GM23338 (cell line): ENCODE results near the gene CERK. TPM values are rescaled to one million over a fixed set of nuclear protein-coding genes. Genes with fewer than 3 reads are reported as not detected.

Source experiments
- ATAC-seq: fragments of 200-7000 bp; cut with Tn5 transposase; 3 replicates; pipeline ENCODE4 v1.9.1; 2020
- DNase-seq: peaks from one replicate; pipeline ENCODE4 v3.0.0-alpha.2; 2015; ENCODE audit warnings: low spot score
- H2AFZ ChIP-seq: fragments of 200-600 bp; sonication (generic); 2 replicates; pipeline ENCODE4 v1.8.0; 2016; ENCODE audit warnings: antibody characterized with exemption, mild to moderate bottlenecking, moderate library complexity
- H3F3A ChIP-seq: fragments of 200-600 bp; sonication (generic); replicated peaks from 2 replicates; pipeline ENCODE4 v1.8.0; 2017; ENCODE audit warnings: antibody characterized with exemption, mixed run types, low read depth
- H3K27ac ChIP-seq: fragments of 200-600 bp; sonication (generic); 2 replicates; pipeline ENCODE4 v1.6.1; 2016; ENCODE audit warnings: low read depth
- H3K27me3 ChIP-seq: fragments of 200-600 bp; sonication (generic); 2 replicates; pipeline ENCODE4 v1.8.0; 2016; ENCODE audit warnings: mild to moderate bottlenecking, mixed run types, moderate library complexity; ENCODE audit not compliant: insufficient read depth
- H3K36me3 ChIP-seq: fragments of 200-600 bp; sonication (generic); 2 replicates; pipeline ENCODE4 v1.8.0; 2016; ENCODE audit warnings: mild to moderate bottlenecking; ENCODE audit not compliant: insufficient read depth
- H3K4me1 ChIP-seq: fragments of 200-600 bp; sonication (generic); 2 replicates; pipeline ENCODE4 v1.8.0; 2016; ENCODE audit warnings: mild to moderate bottlenecking, moderate library complexity; ENCODE audit not compliant: insufficient read depth
- H3K4me2 ChIP-seq: fragments of 200-600 bp; sonication (generic); 2 replicates; pipeline ENCODE4 v1.7.1; 2017; ENCODE audit warnings: mixed run types
- H3K4me3 ChIP-seq: fragments of 200-600 bp; sonication (generic); 2 replicates; pipeline ENCODE4 v1.6.1; 2016; ENCODE audit warnings: mixed run types
- H3K79me2 ChIP-seq: fragments of 200-600 bp; sonication (generic); replicated peaks from 2 replicates; pipeline ENCODE4 v1.8.0; 2017; ENCODE audit warnings: mild to moderate bottlenecking; ENCODE audit not compliant: insufficient read depth
- H3K9me2 ChIP-seq: fragments of 200-600 bp; sonication (generic); 2 replicates; pipeline ENCODE4 v1.8.0; 2017; ENCODE audit not compliant: insufficient read depth
- H4K20me1 ChIP-seq: fragments of 200-600 bp; sonication (generic); replicated peaks from 2 replicates; pipeline ENCODE4 v1.8.0; 2017; ENCODE audit warnings: mild to moderate bottlenecking; ENCODE audit not compliant: insufficient read depth
- H3K27ac Mint-ChIP-seq: 2 replicates; pipeline ENCODE4 v1.8.0; 2020; ENCODE audit warnings: inconsistent platforms, mild to moderate bottlenecking, moderate library complexity, mixed read lengths
- H3K27me3 Mint-ChIP-seq: 3 replicates; pipeline ENCODE4 v1.8.0; 2022; ENCODE audit warnings: low read depth, mild to moderate bottlenecking, moderate library complexity, mixed read lengths, inconsistent platforms; ENCODE audit not compliant: insufficient read depth, poor library complexity
- H3K36me3 Mint-ChIP-seq: 3 replicates; pipeline ENCODE4 v1.8.0; 2021; ENCODE audit warnings: low read depth, mild to moderate bottlenecking, inconsistent platforms, moderate library complexity, mixed read lengths
- H3K4me1 Mint-ChIP-seq: 3 replicates; pipeline ENCODE4 v1.8.0; 2020; ENCODE audit warnings: mild to moderate bottlenecking, inconsistent platforms, mixed read lengths
- H3K4me3 Mint-ChIP-seq: 3 replicates; pipeline ENCODE4 v1.8.0; 2021; ENCODE audit warnings: moderate library complexity, mild to moderate bottlenecking, inconsistent platforms, mixed read lengths
- H3K9me3 Mint-ChIP-seq: 3 replicates; pipeline ENCODE4 v1.8.0; 2020; ENCODE audit warnings: moderate library complexity, mild to moderate bottlenecking, inconsistent platforms, mixed read lengths
- EZH2phosphoT487 ChIP-seq: fragments of 200-600 bp; sonication (generic); IDR thresholded peaks from one replicate; pipeline ENCODE4 v1.8.1; 2018; ENCODE audit warnings: antibody characterized with exemption; ENCODE audit not compliant: unreplicated experiment
- JUNB ChIP-seq: IDR thresholded peaks from one replicate; pipeline ENCODE4 v1.6.1; 2016; ENCODE audit warnings: antibody characterized with exemption; ENCODE audit not compliant: unreplicated experiment
- NANOG ChIP-seq: IDR thresholded peaks from 2 replicates; pipeline ENCODE4 v1.6.1; 2016; ENCODE audit warnings: antibody characterized with exemption, borderline replicate concordance
- POLR2AphosphoS5 ChIP-seq: IDR thresholded peaks from 2 replicates; pipeline ENCODE4 v1.6.1; 2016; ENCODE audit warnings: antibody characterized with exemption, low read depth
- ZNF114 ChIP-seq: fragments of 250-450 bp; sonication (Bioruptor Pico); IDR thresholded peaks from 2 replicates; pipeline ENCODE4 v1.5.0; 2020; ENCODE audit warnings: mild to moderate bottlenecking, moderate library complexity
- polyA plus RNA-seq: library from polyadenylated mRNA; unstranded; fragments of >200 nt; fragmentation: Nextera tagmentation; extraction: Ambion mirVana; gene quantifications from 2 replicates; pipeline ENCODE4 v1.2.1, GENCODE V29; 2016
- total RNA-seq: library from RNA; depleted of rRNA; stranded (reverse); fragments of >200 nt; shearing (Covaris generic); gene quantifications from 2 replicates; pipeline ENCODE4 v1.2.3, GENCODE V29; 2014
- TF ChIP-seq, protein P1 (sequence below): fragments of 250-450 bp; sonication (Bioruptor Pico); IDR thresholded peaks from 2 replicates; pipeline ENCODE4 v1.5.0; 2020; ENCODE audit warnings: mild to moderate bottlenecking, moderate library complexity

The CERK gene
- total and polyA plus RNA-seq, 2 experiments from 2014 or later = 12.7 to 62.9 TPM

DNA sequence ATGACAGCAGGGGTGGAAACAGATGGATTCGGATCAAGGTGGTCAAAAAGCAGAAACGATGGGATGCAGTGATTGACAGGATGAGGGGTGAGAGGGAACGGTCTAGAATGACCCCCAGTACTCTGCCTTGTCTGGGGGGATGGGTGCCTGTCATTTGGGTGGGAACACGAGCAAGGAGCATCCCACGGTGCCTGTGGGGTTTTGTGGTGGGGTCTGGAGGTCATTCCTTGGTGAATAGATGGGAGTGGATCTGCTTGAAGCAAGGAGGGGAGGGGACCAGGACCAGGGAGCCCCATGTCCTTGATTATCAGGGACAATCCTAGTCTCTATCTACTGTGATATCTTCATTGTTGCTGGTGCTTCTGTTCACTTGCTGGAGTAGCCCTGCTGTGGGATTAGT is 8.1 kb upstream of the CERK start:
- Histone ChIP-seq H3F3A (no peaks in the 10 kb centered on the region), H3K27ac (no peak overlapping the region), H3K27me3 (no peaks in the 10 kb centered on the region), H3K79me2 (no peaks in the 10 kb centered on the region), H4K20me1 (no peaks in the 10 kb centered on the region), H2AFZ (no peak overlapping the region), H3K36me3 (no peaks in the 10 kb centered on the region), H3K4me3 (no peak overlapping the region), H3K4me1 (no peaks in the 10 kb centered on the region), H3K4me2 (no peak overlapping the region), H3K9me2 (no peaks in the 10 kb centered on the region)
- ATAC-seq (no peak), DNase-seq (no peak)
- peaks cover 8% of the 10 kb centered on the region for H3K27me3 Mint-ChIP-seq
- H3K36me3 Mint-ChIP-seq = no peaks in the 10 kb centered on the region
- no peak overlapping the region for H3K4me3 Mint-ChIP-seq
- no peaks in the 10 kb centered on the region for H3K9me3 Mint-ChIP-seq
- H3K27ac Mint-ChIP-seq = no peak overlapping the region
- TF ChIP-seq, protein P1, sequence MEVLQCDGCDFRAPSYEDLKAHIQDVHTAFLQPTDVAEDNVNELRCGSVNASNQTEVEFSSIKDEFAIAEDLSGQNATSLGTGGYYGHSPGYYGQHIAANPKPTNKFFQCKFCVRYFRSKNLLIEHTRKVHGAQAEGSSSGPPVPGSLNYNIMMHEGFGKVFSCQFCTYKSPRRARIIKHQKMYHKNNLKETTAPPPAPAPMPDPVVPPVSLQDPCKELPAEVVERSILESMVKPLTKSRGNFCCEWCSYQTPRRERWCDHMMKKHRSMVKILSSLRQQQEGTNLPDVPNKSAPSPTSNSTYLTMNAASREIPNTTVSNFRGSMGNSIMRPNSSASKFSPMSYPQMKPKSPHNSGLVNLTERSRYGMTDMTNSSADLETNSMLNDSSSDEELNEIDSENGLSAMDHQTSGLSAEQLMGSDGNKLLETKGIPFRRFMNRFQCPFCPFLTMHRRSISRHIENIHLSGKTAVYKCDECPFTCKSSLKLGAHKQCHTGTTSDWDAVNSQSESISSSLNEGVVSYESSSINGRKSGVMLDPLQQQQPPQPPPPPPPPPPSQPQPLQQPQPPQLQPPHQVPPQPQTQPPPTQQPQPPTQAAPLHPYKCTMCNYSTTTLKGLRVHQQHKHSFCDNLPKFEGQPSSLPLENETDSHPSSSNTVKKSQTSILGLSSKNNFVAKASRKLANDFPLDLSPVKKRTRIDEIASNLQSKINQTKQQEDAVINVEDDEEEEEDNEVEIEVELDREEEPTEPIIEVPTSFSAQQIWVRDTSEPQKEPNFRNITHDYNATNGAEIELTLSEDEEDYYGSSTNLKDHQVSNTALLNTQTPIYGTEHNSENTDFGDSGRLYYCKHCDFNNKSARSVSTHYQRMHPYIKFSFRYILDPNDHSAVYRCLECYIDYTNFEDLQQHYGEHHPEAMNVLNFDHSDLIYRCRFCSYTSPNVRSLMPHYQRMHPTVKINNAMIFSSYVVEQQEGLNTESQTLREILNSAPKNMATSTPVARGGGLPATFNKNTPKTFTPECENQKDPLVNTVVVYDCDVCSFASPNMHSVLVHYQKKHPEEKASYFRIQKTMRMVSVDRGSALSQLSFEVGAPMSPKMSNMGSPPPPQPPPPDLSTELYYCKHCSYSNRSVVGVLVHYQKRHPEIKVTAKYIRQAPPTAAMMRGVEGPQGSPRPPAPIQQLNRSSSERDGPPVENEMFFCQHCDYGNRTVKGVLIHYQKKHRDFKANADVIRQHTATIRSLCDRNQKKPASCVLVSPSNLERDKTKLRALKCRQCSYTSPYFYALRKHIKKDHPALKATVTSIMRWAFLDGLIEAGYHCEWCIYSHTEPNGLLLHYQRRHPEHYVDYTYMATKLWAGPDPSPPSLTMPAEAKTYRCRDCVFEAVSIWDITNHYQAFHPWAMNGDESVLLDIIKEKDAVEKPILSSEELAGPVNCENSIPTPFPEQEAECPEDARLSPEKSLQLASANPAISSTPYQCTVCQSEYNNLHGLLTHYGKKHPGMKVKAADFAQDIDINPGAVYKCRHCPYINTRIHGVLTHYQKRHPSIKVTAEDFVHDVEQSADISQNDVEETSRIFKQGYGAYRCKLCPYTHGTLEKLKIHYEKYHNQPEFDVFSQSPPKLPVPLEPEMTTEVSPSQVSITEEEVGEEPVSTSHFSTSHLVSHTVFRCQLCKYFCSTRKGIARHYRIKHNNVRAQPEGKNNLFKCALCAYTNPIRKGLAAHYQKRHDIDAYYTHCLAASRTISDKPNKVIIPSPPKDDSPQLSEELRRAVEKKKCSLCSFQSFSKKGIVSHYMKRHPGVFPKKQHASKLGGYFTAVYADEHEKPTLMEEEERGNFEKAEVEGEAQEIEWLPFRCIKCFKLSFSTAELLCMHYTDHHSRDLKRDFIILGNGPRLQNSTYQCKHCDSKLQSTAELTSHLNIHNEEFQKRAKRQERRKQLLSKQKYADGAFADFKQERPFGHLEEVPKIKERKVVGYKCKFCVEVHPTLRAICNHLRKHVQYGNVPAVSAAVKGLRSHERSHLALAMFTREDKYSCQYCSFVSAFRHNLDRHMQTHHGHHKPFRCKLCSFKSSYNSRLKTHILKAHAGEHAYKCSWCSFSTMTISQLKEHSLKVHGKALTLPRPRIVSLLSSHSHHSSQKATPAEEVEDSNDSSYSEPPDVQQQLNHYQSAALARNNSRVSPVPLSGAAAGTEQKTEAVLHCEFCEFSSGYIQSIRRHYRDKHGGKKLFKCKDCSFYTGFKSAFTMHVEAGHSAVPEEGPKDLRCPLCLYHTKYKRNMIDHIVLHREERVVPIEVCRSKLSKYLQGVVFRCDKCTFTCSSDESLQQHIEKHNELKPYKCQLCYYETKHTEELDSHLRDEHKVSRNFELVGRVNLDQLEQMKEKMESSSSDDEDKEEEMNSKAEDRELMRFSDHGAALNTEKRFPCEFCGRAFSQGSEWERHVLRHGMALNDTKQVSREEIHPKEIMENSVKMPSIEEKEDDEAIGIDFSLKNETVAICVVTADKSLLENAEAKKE (CRISPR knock-in tag) = no peak
- no peaks in the 10 kb centered on the region; the same call in 2 of the 3 replicates for H3K4me1 Mint-ChIP-seq

DNA sequence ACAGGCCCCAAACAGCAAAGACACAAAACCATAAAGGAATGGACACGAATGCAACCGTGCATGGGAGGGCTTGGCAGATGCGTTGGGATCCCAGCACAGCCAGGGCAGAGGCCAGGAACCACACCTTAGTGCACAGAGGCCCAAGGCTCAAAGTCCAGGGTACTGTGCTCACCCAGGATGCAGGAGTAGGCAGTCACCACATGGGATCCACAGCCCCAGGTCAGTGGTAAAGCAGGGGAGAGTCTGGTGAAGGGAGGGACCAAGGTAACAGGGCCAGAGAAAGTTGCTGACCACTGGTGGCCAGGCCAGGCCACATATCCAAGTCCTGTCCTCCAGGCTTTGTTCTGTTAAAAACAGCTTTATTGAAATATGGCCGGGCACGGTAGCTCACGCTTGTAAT is 6.5 kb upstream of the CERK start:
- Histone ChIP-seq H3K79me2 (no peaks in the 10 kb centered on the region), H3K4me2 (no peak overlapping the region), H3K36me3 (no peaks in the 10 kb centered on the region), H4K20me1 (no peaks in the 10 kb centered on the region), H3K9me2 (no peaks in the 10 kb centered on the region), H3K27ac (no peak overlapping the region), H2AFZ (no peak overlapping the region), H3K27me3 (no peaks in the 10 kb centered on the region), H3K4me3 (no peak overlapping the region), H3K4me1 (no peaks in the 10 kb centered on the region), H3F3A (no peaks in the 10 kb centered on the region)
- DNase-seq (no peak), ATAC-seq (no peak)
- Mint-ChIP-seq H3K4me3 (no peak overlapping the region), H3K36me3 (no peaks in the 10 kb centered on the region), H3K27me3 (peaks cover 11% of the 10 kb centered on the region), H3K4me1 (no peaks in the 10 kb centered on the region; the same call in 2 of the 3 replicates), H3K9me3 (no peaks in the 10 kb centered on the region), H3K27ac (no peak overlapping the region)
- TF ChIP-seq EZH2phosphoT487 (no peak), POLR2AphosphoS5 (no peak), JUNB (no peak), ZNF114 (CRISPR knock-in tag) (no peak), NANOG (no peak)
- TF ChIP-seq, protein P1 (CRISPR knock-in tag) = no peak
